IPS-15b (cell line): ENCODE results near the gene ISY1.
"Not testable (repeated sequence)": the region's sequence is repeated elsewhere in the genome, so short reads cannot be mapped to it uniquely, and the experiment has no call there.

Source experiments
- H3K27me3 ChIP-seq: one replicate; pipeline ENCODE4 v1.6.1; 2013; ENCODE audit warnings: low read length; ENCODE audit not compliant: control insufficient read depth, insufficient read depth
- H3K36me3 ChIP-seq: one replicate; pipeline ENCODE4 v1.6.1; 2013; ENCODE audit warnings: low read length; ENCODE audit not compliant: control insufficient read depth, insufficient read depth
- H3K4me1 ChIP-seq: one replicate; pipeline ENCODE4 v1.6.1; 2013; ENCODE audit warnings: mild to moderate bottlenecking, low read length; ENCODE audit not compliant: control insufficient read depth, insufficient read depth
- H3K4me3 ChIP-seq: one replicate; pipeline ENCODE4 v1.5.1; 2013; ENCODE audit warnings: low read depth, low read length
- H3K9ac ChIP-seq: one replicate; pipeline ENCODE4 v1.6.1; 2013; ENCODE audit warnings: low read depth, mild to moderate bottlenecking, low read length
- H3K9me3 ChIP-seq: one replicate; pipeline ENCODE4 v1.6.1; 2013; ENCODE audit warnings: mild to moderate bottlenecking, low read length; ENCODE audit not compliant: control insufficient read depth, insufficient read depth

The ISY1 gene

DNA sequence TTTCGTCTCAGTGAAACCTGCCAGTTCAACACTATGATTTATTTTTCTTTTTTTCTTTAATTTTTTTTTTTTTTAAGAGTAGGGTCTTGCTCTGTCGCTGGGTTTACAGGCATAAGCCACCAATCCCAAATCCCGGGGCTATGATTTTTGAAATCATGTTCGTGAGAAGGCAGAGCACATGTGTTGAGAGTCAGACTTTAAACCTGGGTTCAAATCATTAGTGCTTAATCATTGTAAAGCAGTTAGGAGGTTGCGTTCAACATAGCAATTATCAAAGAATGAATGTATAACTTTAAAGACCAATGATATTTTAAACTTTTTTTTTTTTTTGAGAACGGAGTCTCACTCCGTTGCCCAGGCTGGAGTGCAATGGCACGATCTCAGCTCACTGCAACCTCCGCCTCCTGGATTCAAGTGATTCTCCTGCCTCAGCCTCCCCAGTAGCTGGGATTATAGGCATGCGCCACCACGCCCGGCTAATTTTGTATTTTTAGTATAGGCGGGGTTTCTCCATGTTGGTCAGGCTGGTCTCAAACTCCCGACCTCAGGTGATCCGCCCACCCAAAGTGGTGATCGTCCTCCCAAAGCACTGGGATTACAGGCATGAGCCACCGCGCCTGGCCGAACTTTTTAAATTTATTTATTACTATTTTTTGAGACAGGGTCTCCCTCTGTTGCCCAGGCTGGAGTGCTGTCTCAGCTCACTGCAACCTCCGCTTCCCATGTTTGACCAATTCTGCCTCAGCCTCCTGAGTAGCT is 24.1 kb upstream of the ISY1 start:
- H3K4me3 ChIP-seq = peak overlapping the region; percentile 80
- H3K27me3 ChIP-seq, H3K9me3 ChIP-seq, H3K36me3 ChIP-seq, H3K9ac ChIP-seq, H3K4me1 ChIP-seq: not testable (repeated sequence)

DNA sequence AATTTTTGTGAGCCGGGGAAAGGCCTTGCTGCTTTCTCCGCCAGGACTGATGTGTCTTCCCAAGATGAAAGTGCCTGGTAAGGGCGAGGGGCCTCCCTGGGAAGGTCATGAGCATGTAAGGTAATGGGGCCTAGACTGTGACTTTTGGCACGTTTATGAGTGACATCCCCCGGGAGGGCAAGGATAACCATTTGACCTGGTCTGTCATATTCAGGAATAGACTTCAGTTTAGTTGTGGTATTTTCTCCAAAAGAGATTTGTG is 23.5 kb upstream of the ISY1 start:
- H3K9me3 ChIP-seq = no peaks in the 10 kb centered on the region
- peak overlapping the region; percentile 90 for H3K9ac ChIP-seq
- H3K36me3 ChIP-seq = no peaks in the 10 kb centered on the region
- peaks cover 2% of the 10 kb centered on the region for H3K4me1 ChIP-seq
- peak overlapping the region; percentile 80 for H3K4me3 ChIP-seq
- no peaks in the 10 kb centered on the region for H3K27me3 ChIP-seq

DNA sequence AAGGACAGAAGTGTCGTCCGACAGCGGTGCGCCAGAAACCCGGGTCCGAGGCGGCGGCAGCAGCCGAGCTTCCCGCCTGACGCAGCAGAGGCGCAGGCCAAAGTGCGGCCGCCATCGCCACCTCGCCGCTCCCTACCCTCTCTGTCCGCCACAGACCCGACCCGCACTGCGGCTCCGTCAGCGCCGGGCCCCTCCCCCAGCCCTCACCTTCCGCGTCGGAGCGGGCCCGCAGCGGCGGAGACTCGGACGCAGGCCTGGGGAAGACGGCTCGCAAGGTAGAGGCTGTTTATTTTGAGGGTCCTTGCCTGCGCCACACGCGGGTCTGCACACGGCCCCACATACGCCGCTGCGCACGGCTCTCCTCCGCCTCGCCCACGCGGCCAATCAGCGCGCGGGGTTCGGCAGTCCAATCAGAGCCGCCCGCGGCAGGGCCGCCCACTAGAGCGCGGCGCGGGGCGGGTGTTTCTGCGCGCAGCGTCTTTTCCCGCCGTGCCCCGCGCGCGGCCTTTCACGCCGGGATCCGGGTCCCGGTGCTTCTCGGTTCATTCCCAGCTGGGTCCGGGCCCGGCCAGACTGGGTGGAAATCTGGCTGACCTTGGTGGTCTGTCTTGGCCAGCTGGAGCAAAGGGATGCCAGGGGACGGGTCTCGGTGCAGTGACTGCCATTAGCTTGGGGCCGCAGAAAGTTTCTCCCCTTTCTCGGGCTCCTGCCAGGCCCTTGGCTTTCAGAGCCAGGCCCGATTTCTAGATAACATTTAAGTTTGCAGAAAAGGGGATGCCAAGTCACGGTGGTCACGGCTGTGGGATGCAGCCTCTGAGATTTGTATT is 22.9 kb upstream of the ISY1 start, which contains the start of gene CNBP:
CNBP (minus strand) TSS at position 328 of the 827 bp plus-strand sequence. CDS start 12,139 bp downstream, outside the sequence.
- no peaks in the 10 kb centered on the region for H3K9me3 ChIP-seq
- H3K9ac ChIP-seq = peak within 1 kb of the TSS; percentile 100
- H3K4me1 ChIP-seq = peaks cover 2% of the 10 kb centered on the region
- H3K4me3 ChIP-seq = peak within 1 kb of the TSS; percentile 80
- H3K27me3 ChIP-seq = no peaks in the 10 kb centered on the region
- no peaks in the 10 kb centered on the region for H3K36me3 ChIP-seq

DNA sequence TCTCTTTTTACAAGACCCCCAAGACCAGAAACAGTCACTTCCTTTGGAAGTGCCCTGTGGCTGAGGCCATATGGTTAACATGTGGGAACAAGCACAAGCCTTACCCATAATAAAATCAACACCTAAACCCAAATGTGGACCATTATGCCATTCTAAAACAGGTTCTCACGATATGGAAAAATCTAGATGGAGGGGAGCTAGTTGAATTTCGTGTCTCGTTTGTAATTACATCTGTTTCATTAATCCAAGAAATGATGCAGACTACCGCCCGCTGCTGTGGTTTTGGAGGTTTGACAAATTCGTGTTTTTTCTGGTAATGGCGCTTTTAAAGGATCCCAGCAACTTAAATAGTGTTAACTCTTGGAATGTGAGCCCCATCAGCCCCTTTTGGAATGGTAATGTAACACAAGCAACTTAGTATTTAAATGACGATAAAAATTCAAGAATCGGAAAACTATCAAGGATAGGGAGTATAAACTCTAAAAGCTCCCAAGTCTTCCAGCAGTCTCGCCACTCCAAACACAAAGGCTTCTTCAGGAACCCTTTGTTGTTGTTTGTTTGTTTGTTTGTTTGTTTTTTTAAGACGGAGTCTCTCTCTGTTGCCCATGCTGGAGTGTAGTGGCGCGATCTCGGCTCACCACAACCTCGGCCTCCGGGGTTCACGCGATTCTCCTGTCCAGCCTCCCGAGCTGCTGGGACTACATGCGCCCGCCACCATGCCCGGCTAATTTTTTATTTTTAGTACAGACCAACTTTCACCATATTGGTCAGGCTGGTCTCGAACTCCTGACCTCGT is 21.7 kb upstream of the ISY1 start:
- Histone ChIP-seq H3K27me3 (no peaks in the 10 kb centered on the region), H3K36me3 (no peaks in the 10 kb centered on the region), H3K9me3 (no peaks in the 10 kb centered on the region), H3K9ac (peak overlapping the region; percentile 100), H3K4me3 (peak overlapping the region; percentile 80), H3K4me1 (peaks cover 2% of the 10 kb centered on the region)

DNA sequence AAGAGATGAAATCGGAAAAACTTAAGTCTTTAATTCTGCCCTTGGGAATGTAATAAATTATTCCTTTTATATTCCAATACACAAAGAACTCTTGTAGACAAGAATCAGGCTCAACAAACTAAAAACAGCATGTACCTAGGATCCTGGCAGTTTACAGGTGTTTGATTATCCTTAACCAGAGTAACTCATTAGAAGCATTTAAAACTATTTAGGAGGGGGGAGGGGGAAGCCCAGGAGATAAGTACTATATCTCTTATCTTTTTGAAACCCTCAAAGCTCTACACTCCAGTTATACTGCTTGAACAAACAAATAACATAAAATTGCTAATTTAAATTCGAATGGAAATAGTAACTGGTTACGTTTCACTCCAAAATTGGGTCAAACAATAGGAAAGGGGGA is 21.0 kb upstream of the ISY1 start:
- Histone ChIP-seq H3K27me3 (no peaks in the 10 kb centered on the region), H3K9me3 (no peaks in the 10 kb centered on the region), H3K9ac (peak overlapping the region; percentile 100), H3K4me3 (peak overlapping the region; percentile 80), H3K36me3 (no peaks in the 10 kb centered on the region), H3K4me1 (peaks cover 2% of the 10 kb centered on the region)

DNA sequence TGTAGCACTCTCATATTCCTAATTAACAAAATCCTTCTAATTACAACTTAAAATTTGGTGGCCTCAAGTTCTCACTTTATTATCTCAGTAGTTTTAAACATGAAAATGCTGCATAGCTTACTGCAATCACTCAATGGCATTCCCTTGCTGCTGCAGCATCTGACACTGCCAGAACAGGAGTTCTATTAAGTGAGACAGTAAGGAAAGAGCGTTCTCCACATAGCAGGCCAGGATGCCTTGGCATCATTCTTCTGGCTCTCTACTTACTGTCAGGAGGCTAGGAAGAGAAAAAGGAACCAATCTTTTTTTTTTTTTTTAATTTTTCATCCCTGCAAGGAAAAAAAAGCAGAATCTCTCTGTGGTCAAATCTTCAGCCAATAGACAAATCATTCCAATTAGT is 19.6 kb upstream of the ISY1 start:
- Histone ChIP-seq H3K27me3 (no peaks in the 10 kb centered on the region), H3K4me3 (no peak overlapping the region), H3K36me3 (no peaks in the 10 kb centered on the region), H3K4me1 (peaks cover 2% of the 10 kb centered on the region), H3K9ac (no peak overlapping the region), H3K9me3 (no peaks in the 10 kb centered on the region)

DNA sequence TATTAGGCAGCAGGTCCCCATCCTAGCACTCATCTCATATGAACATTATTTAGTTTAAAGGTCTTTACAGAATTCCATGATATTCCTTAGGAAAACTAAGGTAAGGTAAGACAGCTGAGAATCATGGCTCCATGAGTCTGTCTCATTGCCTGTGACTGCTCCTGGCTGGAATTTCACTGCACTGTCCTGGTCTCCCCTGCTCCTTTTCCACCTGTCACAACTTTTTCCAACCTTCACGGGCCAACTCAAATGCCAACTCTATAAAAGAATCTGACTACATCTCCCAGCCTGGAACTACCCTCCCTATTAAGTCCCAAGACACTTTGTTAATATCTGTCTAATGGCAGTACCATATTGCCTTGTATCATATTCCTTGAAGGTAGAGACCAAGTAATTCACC is 15.2 kb upstream of the ISY1 start:
- no peak overlapping the region for H3K4me3 ChIP-seq
- no peaks in the 10 kb centered on the region for H3K9me3 ChIP-seq
- H3K4me1 ChIP-seq = peaks cover 2% of the 10 kb centered on the region
- peaks cover 5% of the 10 kb centered on the region for H3K36me3 ChIP-seq
- H3K9ac ChIP-seq = no peak overlapping the region
- H3K27me3 ChIP-seq = no peaks in the 10 kb centered on the region

DNA sequence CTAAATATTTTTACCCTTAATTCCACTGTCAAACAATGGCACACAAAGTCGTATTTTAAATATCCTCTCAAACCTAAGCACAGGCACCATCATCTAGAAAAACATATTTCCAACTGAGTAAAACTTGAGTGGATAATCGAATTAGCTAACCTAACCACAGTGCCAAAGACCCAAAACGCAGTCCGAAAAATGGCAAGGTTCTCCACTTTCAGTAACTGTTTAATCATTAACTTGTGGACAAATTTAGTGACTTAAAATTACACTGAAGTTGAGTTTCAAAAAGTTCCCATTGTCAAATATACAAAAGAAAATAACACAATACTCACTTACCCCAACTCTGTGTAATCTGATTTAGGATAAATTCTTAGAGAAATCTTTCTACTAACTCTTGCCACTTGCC is 12.9 kb upstream of the ISY1 start:
- H3K27me3 ChIP-seq = no peaks in the 10 kb centered on the region
- H3K4me3 ChIP-seq = no peak overlapping the region
- no peaks in the 10 kb centered on the region for H3K4me1 ChIP-seq
- no peaks in the 10 kb centered on the region for H3K9me3 ChIP-seq
- no peak overlapping the region for H3K9ac ChIP-seq
- peaks cover 19% of the 10 kb centered on the region for H3K36me3 ChIP-seq

DNA sequence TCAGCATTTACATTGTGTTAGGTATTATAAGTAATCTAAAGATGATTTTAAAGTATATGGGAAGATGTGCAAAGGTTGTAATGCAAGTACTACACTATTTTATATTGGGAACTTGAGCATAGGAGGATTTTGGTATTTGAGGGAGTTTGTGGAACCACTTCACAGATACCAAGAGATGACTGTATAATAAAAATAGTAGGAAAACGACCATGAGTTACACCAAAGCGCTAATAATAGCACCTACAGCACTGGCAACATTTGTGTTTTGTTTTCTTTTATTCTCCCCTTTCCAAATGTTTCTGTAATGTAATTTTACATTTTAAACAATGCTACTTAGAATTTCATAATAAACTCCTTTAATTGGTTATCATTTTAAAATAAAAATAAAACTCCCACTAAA is 12.3 kb upstream of the ISY1 start:
- Histone ChIP-seq H3K4me3 (no peak overlapping the region), H3K9ac (no peak overlapping the region), H3K4me1 (no peaks in the 10 kb centered on the region), H3K36me3 (peaks cover 19% of the 10 kb centered on the region), H3K9me3 (no peaks in the 10 kb centered on the region), H3K27me3 (no peaks in the 10 kb centered on the region)

DNA sequence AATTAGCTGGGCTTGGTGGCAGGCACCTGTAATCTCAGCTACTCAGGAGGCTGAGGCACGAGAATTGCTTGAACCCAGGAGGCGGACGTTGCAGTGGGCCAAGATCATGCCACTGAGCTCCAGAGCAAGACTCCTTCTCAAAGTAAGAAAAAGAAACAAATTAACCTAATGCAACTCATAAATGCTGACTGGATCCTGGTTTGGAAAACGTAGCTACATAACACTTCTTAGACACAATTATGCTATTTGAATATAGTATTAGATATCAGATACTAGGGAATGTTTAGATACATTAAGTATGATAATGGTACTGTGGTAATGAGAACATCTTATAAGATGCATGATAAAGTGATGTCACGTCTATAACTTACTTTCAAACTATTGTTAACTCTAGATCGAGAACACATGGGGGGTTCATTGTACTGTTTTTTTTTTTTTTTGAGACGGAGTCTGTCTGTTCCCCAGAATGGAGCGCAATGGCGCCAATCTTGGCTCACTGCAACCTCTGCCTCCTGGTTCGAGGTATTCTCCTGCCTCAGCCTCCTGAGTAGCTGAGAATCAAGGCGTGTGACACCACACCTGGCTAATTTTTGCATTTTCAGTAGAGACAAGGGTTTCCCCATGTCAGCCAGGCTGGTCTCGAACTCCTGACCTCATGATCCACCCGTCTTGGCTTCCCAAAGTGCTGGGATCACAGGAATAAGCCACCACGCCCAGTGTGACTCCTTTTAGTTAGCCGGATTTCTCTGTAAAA is 5.9 kb upstream of the ISY1 start:
- Histone ChIP-seq H3K4me3 (no peak overlapping the region), H3K27me3 (no peaks in the 10 kb centered on the region), H3K36me3 (peaks cover 26% of the 10 kb centered on the region), H3K4me1 (peaks cover 5% of the 10 kb centered on the region), H3K9me3 (no peaks in the 10 kb centered on the region), H3K9ac (no peak overlapping the region)

DNA sequence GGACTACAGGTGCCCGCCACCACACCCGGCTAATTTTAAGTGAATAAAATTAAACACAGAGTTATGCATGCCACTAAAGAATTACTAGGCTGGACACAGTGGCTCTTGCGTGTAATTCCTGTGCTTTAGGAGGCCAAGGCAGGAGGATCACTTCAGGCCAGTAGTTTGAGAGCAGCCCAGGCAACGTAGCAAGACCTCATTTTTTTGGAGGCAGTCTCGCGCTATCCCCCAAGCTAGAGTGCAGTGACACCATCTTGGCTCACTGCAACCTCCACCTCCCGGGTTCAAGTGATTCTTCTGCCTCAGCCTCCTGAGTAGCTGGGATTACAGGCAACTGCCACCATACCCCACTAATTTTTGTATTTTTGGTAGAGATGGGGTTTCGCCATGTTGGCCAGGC is 4.7 kb upstream of the ISY1 start:
- not testable (repeated sequence) for H3K4me1 ChIP-seq, H3K4me3 ChIP-seq, H3K9me3 ChIP-seq, H3K9ac ChIP-seq, H3K27me3 ChIP-seq
- peaks cover 17% of the 10 kb centered on the region for H3K36me3 ChIP-seq
